ENCODE measurements around the gene PDE4D. TPM values are rescaled to one million over a fixed set of nuclear protein-coding genes. Genes with fewer than 3 reads are reported as not detected.

The PDE4D gene
- total RNA-seq, 1 donor from 2014 or later, result 28.2 TPM

GRCh38 chr5:59843511-59844213 is 49.9 kb downstream of the PDE4D start:
- no peak for TF ChIP-seq CTCF (IDR thresholded peaks at IDR 0.05)
- H3K9me3 Mint-ChIP-seq, result no peaks in the 10 kb centered on the region
- ATAC-seq (ENCODE audit: low read depth), result no peak
- peaks cover 3% of the 10 kb centered on the region for H3K27me3 Mint-ChIP-seq
- ChIA-PET POLR2A (no interaction called here), CTCF (no interaction called here)
- DNase-seq, result no peak
- no peak overlapping the region for H3K27ac Mint-ChIP-seq
- intact Hi-C loops (cut with micrococcal nuclease), result no loop called here
- H3K36me3 Mint-ChIP-seq (ENCODE audit: low read depth), result no peaks in the 10 kb centered on the region
- no peaks in the 10 kb centered on the region for H3K4me1 Mint-ChIP-seq
- no peak overlapping the region for H3K4me3 Mint-ChIP-seq

GRCh38 chr5:59842999-59843398 is 50.5 kb downstream of the PDE4D start:
- intact Hi-C loops (cut with micrococcal nuclease), result no loop called here
- Mint-ChIP-seq H3K4me1 (no peaks in the 10 kb centered on the region), H3K27me3 (peaks cover 3% of the 10 kb centered on the region), H3K27ac (no peak overlapping the region), H3K36me3 (ENCODE audit: low read depth) (no peaks in the 10 kb centered on the region), H3K4me3 (no peak overlapping the region), H3K9me3 (no peaks in the 10 kb centered on the region)
- TF ChIP-seq CTCF (IDR thresholded peaks at IDR 0.05), result no peak
- no peak for ATAC-seq (ENCODE audit: low read depth)
- no peak for DNase-seq
- ChIA-PET POLR2A (no interaction called here), CTCF (no interaction called here)

GRCh38 chr5:59840200-59840601 is 53.3 kb downstream of the PDE4D start:
- CTCF ChIA-PET, result no interaction called here
- Mint-ChIP-seq H3K36me3 (ENCODE audit: low read depth) (no peaks in the 10 kb centered on the region), H3K4me3 (no peak overlapping the region), H3K27me3 (peaks cover 3% of the 10 kb centered on the region), H3K27ac (no peak overlapping the region), H3K4me1 (no peaks in the 10 kb centered on the region), H3K9me3 (no peaks in the 10 kb centered on the region)
- DNase-seq (no peak), ATAC-seq (ENCODE audit: low read depth) (no peak)
- POLR2A ChIA-PET, result no interaction called here
- no peak for TF ChIP-seq CTCF (IDR thresholded peaks at IDR 0.05)
- intact Hi-C loops (cut with micrococcal nuclease), result no loop called here

GRCh38 chr5:59838989-59839388 is 54.5 kb downstream of the PDE4D start:
- CTCF ChIA-PET, result no interaction called here
- intact Hi-C loops (cut with micrococcal nuclease), result no loop called here
- Mint-ChIP-seq H3K9me3 (no peaks in the 10 kb centered on the region), H3K4me1 (no peaks in the 10 kb centered on the region), H3K36me3 (ENCODE audit: low read depth) (no peaks in the 10 kb centered on the region), H3K4me3 (no peak overlapping the region), H3K27me3 (peaks cover 3% of the 10 kb centered on the region), H3K27ac (no peak overlapping the region)
- ATAC-seq (ENCODE audit: low read depth) (no peak), DNase-seq (no peak)
- no peak for TF ChIP-seq CTCF (IDR thresholded peaks at IDR 0.05)
- POLR2A ChIA-PET, result no interaction called here

- Mint-ChIP-seq H3K36me3 (ENCODE audit: low read depth) (no peaks in the 10 kb centered on the region), H3K4me1 (no peaks in the 10 kb centered on the region)
- intact Hi-C loops (cut with micrococcal nuclease), result no loop called here
Measured at GRCh38 chr5:59838067-59838466, 55.5 kb downstream of the PDE4D start.

More at GRCh38 chr5:59838067-59838466, 55.5 kb downstream of the PDE4D start:
- no peaks in the 10 kb centered on the region for H3K9me3 Mint-ChIP-seq
- no peak overlapping the region for H3K27ac Mint-ChIP-seq
- no peak overlapping the region for H3K4me3 Mint-ChIP-seq
- ATAC-seq (ENCODE audit: low read depth) (no peak), DNase-seq (no peak)
- peaks cover 3% of the 10 kb centered on the region for H3K27me3 Mint-ChIP-seq
- CTCF ChIA-PET, result no interaction called here
- POLR2A ChIA-PET, result no interaction called here
- TF ChIP-seq CTCF (IDR thresholded peaks at IDR 0.05), result no peak
